T-helper 2 cell treated with Interferon-gamma antibody and Interleukin-4, amounts not matched to agents 100 ng/mL and 5 ng/mL, for 36 hours (primary cell): ENCODE measurements around the gene XRCC1. TPM values are rescaled to one million over a fixed set of nuclear protein-coding genes. Genes with fewer than 3 reads are reported as not detected.

Experiments used
- intact Hi-C: fragments of 100-400 bp; cut with micrococcal nuclease; formaldehyde crosslinking; loops from one replicate; pipeline ENCODE4 v1.15.1; 2023
- total RNA-seq: library from RNA; stranded (reverse); gene quantifications from 2 replicates; pipeline ENCODE4 v1.2.3, GENCODE V29; 2022

XRCC1 gene
- total RNA-seq, 1 donor from 2014 or later, result 34.6 TPM

GRCh38 chr19:43498233-43498842 is 77.0 kb downstream of the XRCC1 start:
- intact Hi-C loops, result no loop called here

- intact Hi-C loops, result no loop called here
These were observed 78.4 kb downstream of the XRCC1 start for GRCh38 chr19:43496960-43497359.

- intact Hi-C loops, result no loop called here
These were observed 80.2 kb downstream of the XRCC1 start for GRCh38 chr19:43495082-43495481.

Other genes with a start within 250 kb of the XRCC1 start
- gene CD177, start 221.8 kb downstream of the XRCC1 start, total RNA-seq, result not detected in 2 replicates
- not detected in 2 replicates for gene TEX101, start 160.6 kb downstream of the XRCC1 start, total RNA-seq
- gene LYPD3, start 109.9 kb downstream of the XRCC1 start, total RNA-seq, result 0.39 and 0.64 TPM in 2 replicates
- 17.3 and 20.2 TPM in 2 replicates for gene PHLDB3, start 70.8 kb downstream of the XRCC1 start, total RNA-seq
- gene ETHE1, start 48.3 kb downstream of the XRCC1 start, total RNA-seq, result 54.9 and 55.5 TPM in 2 replicates
- 3.1 and 3.7 TPM in 2 replicates for gene ZNF575, start 42.3 kb downstream of the XRCC1 start, total RNA-seq
- gene PINLYP, start 274 bp upstream of the XRCC1 start, total RNA-seq, result 7.0 and 9.9 TPM in 2 replicates
- 13.8 and 14.9 TPM in 2 replicates for gene IRGQ, start 20.6 kb upstream of the XRCC1 start, total RNA-seq
- 15.6 and 17.5 TPM in 2 replicates for gene ZNF576, start 21.1 kb upstream of the XRCC1 start, total RNA-seq
- 0.59 and 0.82 TPM in 2 replicates for gene SRRM5, start 36.6 kb upstream of the XRCC1 start, total RNA-seq
- 29.0 TPM in 2 replicates for gene ZNF428, start 44.1 kb upstream of the XRCC1 start, total RNA-seq
- 0.16 TPM in 2 replicates for gene CADM4, start 64.3 kb upstream of the XRCC1 start, total RNA-seq
- gene PLAUR, start 94.6 kb upstream of the XRCC1 start, total RNA-seq, result 11.7 and 12.5 TPM in 2 replicates
- gene IRGC, start 140.5 kb upstream of the XRCC1 start, total RNA-seq, result not detected in 2 replicates
- gene SMG9, start 179.4 kb upstream of the XRCC1 start, total RNA-seq, result 71.9 and 73.9 TPM in 2 replicates
- gene KCNN4, start 205.4 kb upstream of the XRCC1 start, total RNA-seq, result 36.9 and 39.9 TPM in 2 replicates
- gene LYPD5, start 226.9 kb upstream of the XRCC1 start, total RNA-seq, result 0.45 and 0.57 TPM in 2 replicates